GM12878 (cell line): ENCODE measurements around the gene SLC16A9. TPM values are rescaled to one million over a fixed set of nuclear protein-coding genes. Genes with fewer than 3 reads are reported as not detected.
"Not testable (repeated sequence)": the region's sequence is repeated elsewhere in the genome, so short reads cannot be mapped to it uniquely, and the experiment has no call there.

ENCODE experiments used
- ATAC-seq: fragments of 200-7000 bp; cut with Tn5 transposase; 3 replicates; pipeline ENCODE4 v1.9.1; 2020; ENCODE audit warnings: mild to moderate bottlenecking, moderate library complexity
- BruUV-seq: library from RNA; stranded (reverse); fragments of 400-500 nt; replicated peaks from 2 replicates; lab custom pipeline; 2021; lab: Mats Ljungman, UMichigan
- CTCF ChIA-PET: fragments of 300-600 bp; sonication (Branson Sonifier 250); formaldehyde crosslinking; extraction: SDS; loops from one replicate; lab custom pipeline; 2021; ENCODE audit warnings: inconsistent platforms; lab: Yijun Ruan, JAX
- POLR2A ChIA-PET: fragments of 350-600 bp; formaldehyde crosslinking; extraction: SDS; loops from one replicate; lab custom pipeline; 2021; ENCODE audit warnings: inconsistent platforms; lab: Charles Lee
- RAD21 ChIA-PET: fragments of 300-600 bp; sonication (Branson Sonifier 250); formaldehyde crosslinking; loops from one replicate; lab custom pipeline; 2023; ENCODE audit warnings: antibody characterized with exemption; ENCODE audit not compliant: unreplicated experiment; lab: Charles Lee
- SMC1A ChIA-PET: fragments of 300-600 bp; sonication (Branson Sonifier 250); formaldehyde crosslinking; loops from one replicate; lab custom pipeline; 2023; ENCODE audit not compliant: unreplicated experiment, uncharacterized antibody; lab: Charles Lee
- DNase-seq: peaks from one replicate; pipeline ENCODE4 v3.0.0-alpha.2; 2011; ENCODE audit warnings: low read depth, low spot score
- FAIRE-seq: peaks from 3 replicates; lab custom pipeline; 2011; peaks lifted over from hg19 to GRCh38; lab: Jason Lieb, UNC
- H2AFZ ChIP-seq: 2 replicates; pipeline ENCODE4 v1.6.0; 2011; ENCODE audit warnings: low read depth, low read length, control low read depth; ENCODE audit not compliant: control insufficient read depth
- H3K27ac ChIP-seq: 2 replicates; pipeline ENCODE4 v1.5.1; 2011; ENCODE audit warnings: control low read depth; ENCODE audit not compliant: control insufficient read depth, insufficient read depth
- H3K27me3 ChIP-seq, 2 experiments: replicated peaks in 1 of 2; 2 replicates each; pipeline versions ENCODE4 v1.6.0 to v1.6.1; 2011; ENCODE audit warnings: low read length in 1 of 2; ENCODE audit not compliant: control insufficient read depth in 2 of 2, insufficient read depth in 2 of 2
- H3K36me3 ChIP-seq, 2 experiments: 2 replicates each; pipeline ENCODE4 v1.5.1; 2011; ENCODE audit warnings: low read length in 1 of 2; ENCODE audit not compliant: control insufficient read depth in 2 of 2, insufficient read depth in 2 of 2
- H3K4me1 ChIP-seq: 2 replicates; pipeline ENCODE4 v1.6.1; 2011; ENCODE audit warnings: mild to moderate bottlenecking, low read length, moderate library complexity, mixed read lengths; ENCODE audit not compliant: control insufficient read depth, insufficient read depth
- H3K4me2 ChIP-seq: 2 replicates; pipeline ENCODE4 v1.6.0; 2011; ENCODE audit warnings: control low read depth; ENCODE audit not compliant: control insufficient read depth, insufficient read depth
- H3K4me3 ChIP-seq: fragments of 200-600 bp; sonication (generic); 2 replicates; pipeline ENCODE4 v1.5.1; 2016
- H3K79me2 ChIP-seq: 2 replicates; pipeline ENCODE4 v1.6.0; 2011; ENCODE audit warnings: low read length; ENCODE audit not compliant: control insufficient read depth, insufficient read depth
- H3K9ac ChIP-seq: 2 replicates; pipeline ENCODE4 v1.8.0; 2011; ENCODE audit warnings: low read length, control low read depth, mixed read lengths; ENCODE audit not compliant: control insufficient read depth, insufficient read depth
- H3K9me3 ChIP-seq: replicated peaks from 3 replicates; pipeline ENCODE4 v1.5.1; 2011; ENCODE audit warnings: mild to moderate bottlenecking, low read length; ENCODE audit not compliant: control insufficient read depth, insufficient read depth
- H4K20me1 ChIP-seq: 2 replicates; pipeline ENCODE4 v1.6.0; 2011; ENCODE audit not compliant: control insufficient read depth, insufficient read depth
- IRF5 ChIP-seq: fragments of 450-650 bp; IDR thresholded peaks from 2 replicates; pipeline ENCODE4 v1.6.1; 2017; ENCODE audit warnings: borderline replicate concordance
- MTA3 ChIP-seq: IDR thresholded peaks from 2 replicates; pipeline ENCODE4 v1.6.1; 2012; ENCODE audit warnings: low read length, inconsistent platforms, borderline replicate concordance
- NFYA ChIP-seq: IDR thresholded peaks from 2 replicates; pipeline ENCODE4 v1.6.1; 2011; ENCODE audit warnings: low read depth, mild to moderate bottlenecking, low read length, improper control_type of control experiment, borderline replicate concordance
- ZNF24 ChIP-seq: fragments of 450-650 bp; IDR thresholded peaks from 2 replicates; pipeline ENCODE4 v1.6.1; 2017; ENCODE audit warnings: antibody characterized with exemption, mild to moderate bottlenecking
- WGBS: methylation state at CpG from one replicate; pipeline ENCODE4 v1.1.6; 2016; ENCODE audit warnings: low lambda C conversion rate; ENCODE audit not compliant: insufficient replicate concordance, insufficient coverage; ENCODE audit errors: missing lambda C conversion rate; 5-methylcytosine and 5-hydroxymethylcytosine counted together
- in situ Hi-C: fragments of 300-500 bp; cut with MboI; formaldehyde crosslinking; loops from 9 replicates; pipeline ENCODE4 v1.14.3; 2018; ENCODE audit warnings: mixed read lengths
- intact Hi-C: fragments of 100-400 bp; cut with micrococcal nuclease; formaldehyde crosslinking; loops from one replicate; pipeline ENCODE4 v1.14.2; 2022; ENCODE audit not compliant: unreplicated experiment
- polyA plus RNA-seq, 11 experiments: library from polyadenylated mRNA; depleted of rRNA in 4 of 11; unstranded in 6 of 11; stranded (reverse) in 5 of 11; fragments of >200 nt; fragmentation: Nextera tagmentation in 4 of 11; fragmentation: Illumina TruSeq in 1 of 11; extraction: Ambion mirVana in 4 of 11; extraction: Trizol in 1 of 11; gene quantifications; 1 replicate in 1 of 11; 2 replicates in 10 of 11; pipeline versions ENCODE4 v1.2.1 to v1.2.3, GENCODE V29; 2011 to 2016; ENCODE audit warnings: inconsistent platforms in 2 of 11, missing spikeins in 2 of 11, low read depth in 1 of 11
- total RNA-seq, 4 experiments: library from RNA; depleted of rRNA in 3 of 4; stranded (reverse); fragments of >200 nt in 3 of 4; fragmentation: Illumina TruSeq in 1 of 4; extraction: Trizol in 1 of 4; gene quantifications; 2 replicates each; pipeline versions ENCODE4 v1.2.1 to v1.2.3, GENCODE V29; 2013 to 2021

SLC16A9 gene
- total and polyA plus RNA-seq, 10 of the 15 experiments (the other 5 are each of a cell fraction or from before 2014, with no cell fraction given) = 0.86 to 6.2 (median 4.3) TPM

- TF ChIP-seq MTA3 (no peak), ZNF24 (no peak), NFYA (no peak), IRF5 (no peak)
Measured at GRCh38 chr10:59666310-59666709, 43.3 kb downstream of the SLC16A9 start (continued).

GRCh38 chr10:59663213-59663612 is 46.4 kb downstream of the SLC16A9 start:
- SMC1A ChIA-PET = interaction anchor here (0.6 kb wide), 2 partner anchors 156 to 435 kb away, joined by 3 read pairs; no protein-coding TSS in a partner anchor
- H3K79me2 ChIP-seq, FAIRE-seq, DNase-seq, ATAC-seq, intact Hi-C loops, H3K27me3 ChIP-seq, H3K36me3 ChIP-seq, H3K4me3 ChIP-seq, BruUV-seq, H3K9me3 ChIP-seq, in situ Hi-C loops, H2AFZ ChIP-seq, H3K4me1 ChIP-seq, H3K4me2 ChIP-seq, H4K20me1 ChIP-seq, H3K9ac ChIP-seq, H3K27ac ChIP-seq: not testable (repeated sequence)
- POLR2A ChIA-PET = interaction anchor here (0.7 kb wide), 1 partner anchor 1669 kb away, joined by 7 read pairs; no protein-coding TSS in a partner anchor
- RAD21 ChIA-PET = interaction anchor here (0.6 kb wide), 1 partner anchor 125 kb away, joined by 4 read pairs; no protein-coding TSS in a partner anchor
- CTCF ChIA-PET = interaction anchor here (0.7 to 1.3 kb wide), 2 partner anchors 9 to 83 kb away, joined by 3 to 4 read pairs; no protein-coding TSS in a partner anchor
- 97% methylated on average over 6 of the region's 7 CpGs for WGBS
